GM12878 (cell line): ENCODE data around the gene TRIB2. TPM values are rescaled to one million over a fixed set of nuclear protein-coding genes. Genes with fewer than 3 reads are reported as not detected.

Source experiments
- BMI1 ChIP-seq: fragments of 450-650 bp; IDR thresholded peaks from 2 replicates; pipeline ENCODE4 v1.6.1; 2016; ENCODE audit warnings: mild to moderate bottlenecking, moderate library complexity, borderline replicate concordance
- EP300 ChIP-seq, 2 experiments: fragments of 150-350 bp in 1 of 2; IDR thresholded peaks; 2 replicates each; pipeline ENCODE4 v1.6.1; 2011 to 2012; ENCODE audit warnings: low read depth in 2 of 2, low read length in 2 of 2, borderline replicate concordance in 1 of 2, improper control_type of control experiment in 1 of 2, inconsistent platforms in 1 of 2; ENCODE audit not compliant: control insufficient read depth in 1 of 2
- FOXK2 ChIP-seq: fragments of 450-650 bp; IDR thresholded peaks from 2 replicates; pipeline ENCODE4 v1.6.1; 2017; ENCODE audit warnings: mild to moderate bottlenecking, moderate library complexity
- GATAD2B ChIP-seq: fragments of 450-650 bp; conservative IDR thresholded peaks from 2 replicates; pipeline ENCODE4 v1.6.1; 2017; ENCODE audit warnings: low read depth, mild to moderate bottlenecking, moderate library complexity
- IRF3 ChIP-seq: fragments of 450-650 bp; IDR thresholded peaks from 2 replicates; pipeline ENCODE4 v1.6.1; 2014; ENCODE audit warnings: mild to moderate bottlenecking
- NFXL1 ChIP-seq: fragments of 450-650 bp; IDR thresholded peaks from 2 replicates; pipeline ENCODE4 v1.6.1; 2017; ENCODE audit warnings: antibody characterized with exemption, mild to moderate bottlenecking, borderline replicate concordance
- NRF1 ChIP-seq: conservative IDR thresholded peaks from 2 replicates; pipeline ENCODE4 v1.6.1; 2011; ENCODE audit warnings: mild to moderate bottlenecking, low read depth, low read length, improper control_type of control experiment
- PKNOX1 ChIP-seq: fragments of 450-650 bp; IDR thresholded peaks from 2 replicates; pipeline ENCODE4 v1.6.1; 2016; ENCODE audit warnings: mild to moderate bottlenecking
- SKIL ChIP-seq: fragments of 450-650 bp; IDR thresholded peaks from 2 replicates; pipeline ENCODE4 v1.6.1; 2017; ENCODE audit warnings: mild to moderate bottlenecking, low read depth, inconsistent platforms; ENCODE audit not compliant: poor library complexity, severe bottlenecking
- ZBTB11 ChIP-seq: fragments of 450-650 bp; formaldehyde crosslinking; IDR thresholded peaks from 2 replicates; pipeline ENCODE4 v1.5.0; 2022; ENCODE audit warnings: mild to moderate bottlenecking, missing genetic modification characterization
- ZNF384 ChIP-seq: IDR thresholded peaks from 2 replicates; pipeline ENCODE4 v1.6.1; 2012; ENCODE audit warnings: low read depth, mild to moderate bottlenecking, low read length, improper control_type of control experiment, borderline replicate concordance
- ZNF592 ChIP-seq: fragments of 450-650 bp; IDR thresholded peaks from 2 replicates; pipeline ENCODE4 v1.6.1; 2017; ENCODE audit warnings: mild to moderate bottlenecking, moderate library complexity
- ZZZ3 ChIP-seq: IDR thresholded peaks from 2 replicates; pipeline ENCODE4 v1.6.1; 2011; ENCODE audit warnings: low read depth; ENCODE audit not compliant: control insufficient read depth, insufficient read length
- polyA plus RNA-seq, 11 experiments: library from polyadenylated mRNA; depleted of rRNA in 4 of 11; unstranded in 6 of 11; stranded (reverse) in 5 of 11; fragments of >200 nt; fragmentation: Nextera tagmentation in 4 of 11; fragmentation: Illumina TruSeq in 1 of 11; extraction: Ambion mirVana in 4 of 11; extraction: Trizol in 1 of 11; gene quantifications; 1 replicate in 1 of 11; 2 replicates in 10 of 11; pipeline versions ENCODE4 v1.2.1 to v1.2.3, GENCODE V29; 2011 to 2016; ENCODE audit warnings: inconsistent platforms in 2 of 11, missing spikeins in 2 of 11, low read depth in 1 of 11
- total RNA-seq, 4 experiments: library from RNA; depleted of rRNA in 3 of 4; stranded (reverse); fragments of >200 nt in 3 of 4; fragmentation: Illumina TruSeq in 1 of 4; extraction: Trizol in 1 of 4; gene quantifications; 2 replicates each; pipeline versions ENCODE4 v1.2.1 to v1.2.3, GENCODE V29; 2013 to 2021

The TRIB2 gene
- total and polyA plus RNA-seq, 10 of the 15 experiments (the other 5 are each of a cell fraction or from before 2014, with no cell fraction given), result 1.6 to 9.2 (median 5.2) TPM

- TF ChIP-seq ZBTB11 (CRISPR knock-in tag), result no peak
- no peak for TF ChIP-seq NFXL1
- TF ChIP-seq GATAD2B, result peak; percentile 49; the same call in 1 of the 2 replicates
- TF ChIP-seq SKIL, result no peak
- peak; percentile 30; the same call in 1 of the 2 replicates for TF ChIP-seq BMI1
- peak; percentile 88 for TF ChIP-seq PKNOX1
- no peak for TF ChIP-seq NRF1
- no peak for TF ChIP-seq FOXK2
- TF ChIP-seq IRF3, result no peak
- TF ChIP-seq ZZZ3, result no peak
- no peak for TF ChIP-seq ZNF384
- no peak for TF ChIP-seq ZNF592
- no peak for TF ChIP-seq EP300 (IDR thresholded peaks at IDR 0.05; ENCODE audit: borderline replicate concordance in 1 of 2, control insufficient read depth in 1 of 2, low read depth in 2 of 2, low read length in 2 of 2)
These were observed at the start of gene TRIB2 (continued) for GRCh38 chr2:12716282-12717190.
